A549 (cell line): Measurements from ENCODE around the gene GDNF. TPM values are rescaled to one million over a fixed set of nuclear protein-coding genes. Genes with fewer than 3 reads are reported as not detected.

ENCODE experiments used
- ATAC-seq, 2 experiments: fragments of 200-7000 bp in 1 of 2; fragments of >200 bp in 1 of 2; cut with Nextera tagmentation in 1 of 2; cut with Tn5 transposase in 1 of 2; 3 replicates each; pipeline versions ENCODE4 v1.8.0 to v1.9.1; 2018 to 2020; ENCODE audit warnings: mild to moderate bottlenecking in 1 of 2, moderate library complexity in 1 of 2
- CTCF ChIA-PET: fragments of 300-600 bp; sonication (Branson Sonifier 250); formaldehyde crosslinking; extraction: SDS; loops from one replicate; lab custom pipeline; 2021; ENCODE audit warnings: antibody characterized with exemption, inconsistent platforms; lab: Yijun Ruan, JAX
- POLR2A ChIA-PET: fragments of 350-600 bp; formaldehyde crosslinking; extraction: SDS; loops from one replicate; lab custom pipeline; 2021; ENCODE audit warnings: antibody characterized with exemption, inconsistent platforms; lab: Yijun Ruan, JAX
- DNase-seq, 2 experiments: peaks; one replicate each; pipeline versions ENCODE4 v3.0.0 to v3.0.0-alpha.2; 2011 to 2016; ENCODE audit warnings: low read depth in 1 of 2, low spot score in 1 of 2
- FAIRE-seq: peaks from 2 replicates; lab custom pipeline; 2011; peaks lifted over from hg19 to GRCh38; lab: Jason Lieb, UNC
- H3K27ac ChIP-seq, 2 experiments: fragments of >200 bp; sonication (Bioruptor Twin); formaldehyde crosslinking; 3 replicates each; pipeline ENCODE4 v1.5.1; 2016 to 2017
- H3K4me1 ChIP-seq: fragments of >200 bp; sonication (Bioruptor Twin); formaldehyde crosslinking; 3 replicates; pipeline ENCODE4 v1.6.1; 2016
- H3K4me2 ChIP-seq: fragments of >200 bp; sonication (Bioruptor Twin); formaldehyde crosslinking; 3 replicates; pipeline ENCODE4 v1.6.1; 2016
- H3K4me3 ChIP-seq: fragments of >200 bp; sonication (Bioruptor Twin); formaldehyde crosslinking; 3 replicates; pipeline ENCODE4 v1.5.1; 2016
- H3K9me3 ChIP-seq: fragments of >200 bp; sonication (Bioruptor Twin); formaldehyde crosslinking; 3 replicates; pipeline ENCODE4 v1.6.1; 2016
- BHLHE40 ChIP-seq: IDR thresholded peaks from 2 replicates; pipeline ENCODE4 v1.6.1; 2012; ENCODE audit warnings: low read depth, low read length, inconsistent platforms
- CBX2 ChIP-seq: fragments of 200-600 bp; sonication (generic); IDR thresholded peaks from 2 replicates; pipeline ENCODE4 v1.6.1; 2016; ENCODE audit warnings: low read depth, mild to moderate bottlenecking, borderline replicate concordance
- CBX8 ChIP-seq: fragments of 200-600 bp; sonication (generic); IDR thresholded peaks from 2 replicates; pipeline ENCODE4 v1.6.1; 2016
- FOSB ChIP-seq: fragments of 250-450 bp; sonication (Bioruptor Pico); IDR thresholded peaks from 2 replicates; pipeline ENCODE4 v1.5.0; 2020; ENCODE audit warnings: mild to moderate bottlenecking, moderate library complexity
- HEYL ChIP-seq: fragments of 250-450 bp; sonication (Bioruptor Pico); IDR thresholded peaks from 2 replicates; pipeline ENCODE4 v1.8.0; 2021; ENCODE audit warnings: mild to moderate bottlenecking, moderate library complexity
- HOXA7 ChIP-seq: fragments of 250-450 bp; sonication (Bioruptor Pico); IDR thresholded peaks from 2 replicates; pipeline ENCODE4 v1.5.0; 2020; ENCODE audit warnings: mild to moderate bottlenecking, moderate library complexity
- HOXB13 ChIP-seq: fragments of 250-450 bp; sonication (Bioruptor Pico); IDR thresholded peaks from 2 replicates; pipeline ENCODE4 v1.5.0; 2020; ENCODE audit warnings: low read depth, mild to moderate bottlenecking, moderate library complexity
- JUN ChIP-seq, 2 experiments: fragments of >200 bp; sonication (Bioruptor Twin); formaldehyde crosslinking; IDR thresholded peaks; 2 replicates in 1 of 2; 3 replicates in 1 of 2; pipeline ENCODE4 v1.6.1; 2016 to 2017
- MAZ ChIP-seq: fragments of 150-350 bp; IDR thresholded peaks from 2 replicates; pipeline ENCODE4 v1.6.1; 2014; ENCODE audit warnings: antibody characterized with exemption, low read depth, low read length, borderline replicate concordance
- NPAS2 ChIP-seq: fragments of 250-450 bp; sonication (Bioruptor Pico); IDR thresholded peaks from 2 replicates; pipeline ENCODE4 v1.8.0; 2022; ENCODE audit warnings: mild to moderate bottlenecking, moderate library complexity, borderline replicate concordance
- RAD21 ChIP-seq, 2 experiments: fragments of >200 bp in 1 of 2; sonication (Bioruptor Twin) in 1 of 2; formaldehyde crosslinking in 1 of 2; IDR thresholded peaks in 1 of 2; conservative IDR thresholded peaks in 1 of 2; 2 replicates in 1 of 2; 3 replicates in 1 of 2; pipeline ENCODE4 v1.6.1; 2012 to 2018; ENCODE audit warnings: inconsistent platforms in 1 of 2
- RCOR1 ChIP-seq: fragments of 150-350 bp; IDR thresholded peaks from 2 replicates; pipeline ENCODE4 v1.6.1; 2014; ENCODE audit warnings: antibody characterized with exemption, low read length, low read depth
- RNF2 ChIP-seq: fragments of 200-600 bp; sonication (generic); IDR thresholded peaks from 2 replicates; pipeline ENCODE4 v1.6.1; 2016; ENCODE audit warnings: low read depth, mild to moderate bottlenecking, antibody characterized with exemption, moderate library complexity, borderline replicate concordance
- SMC3 ChIP-seq: fragments of >200 bp; sonication (Bioruptor Twin); formaldehyde crosslinking; IDR thresholded peaks from 3 replicates; pipeline ENCODE4 v1.6.1; 2018; ENCODE audit warnings: inconsistent platforms
- SREBF2 ChIP-seq: fragments of 450-650 bp; IDR thresholded peaks from 2 replicates; pipeline ENCODE4 v1.6.1; 2014; ENCODE audit warnings: mild to moderate bottlenecking, moderate library complexity
- TFCP2L1 ChIP-seq: fragments of 250-450 bp; sonication (Bioruptor Pico); IDR thresholded peaks from 2 replicates; pipeline ENCODE4 v1.5.0; 2021; ENCODE audit warnings: mild to moderate bottlenecking
- TP53 ChIP-seq: fragments of 250-450 bp; sonication (Bioruptor Pico); IDR thresholded peaks from 2 replicates; pipeline ENCODE4 v1.5.0; 2021; ENCODE audit warnings: mild to moderate bottlenecking, moderate library complexity
- WGBS: methylation state at CpG from one replicate; pipeline ENCODE4 v1.1.6; 2017; ENCODE audit errors: missing lambda C conversion rate; 5-methylcytosine and 5-hydroxymethylcytosine counted together
- polyA plus RNA-seq, 4 experiments: library from polyadenylated mRNA; depleted of rRNA in 3 of 4; stranded (reverse); fragments of >200 nt; fragmentation: RNase III in 1 of 4; extraction: RNeasy Plus Mini Kit Qiagen cat#74134 plus additional on column Dnase treatment in 1 of 4; gene quantifications; 2 replicates in 3 of 4; 3 replicates in 1 of 4; pipeline ENCODE4 v1.2.3, GENCODE V29; 2011 to 2017
- TF ChIP-seq, protein P1 (sequence below): fragments of 250-450 bp; sonication (Bioruptor Pico); IDR thresholded peaks from 2 replicates; pipeline ENCODE4 v1.5.0; 2020; ENCODE audit warnings: low read depth, mild to moderate bottlenecking, moderate library complexity
- TF ChIP-seq, protein P2 (sequence below): IDR thresholded peaks from 2 replicates; pipeline ENCODE4 v1.6.1; 2012
- TF ChIP-seq, protein P3 (sequence below): fragments of >200 bp; sonication (Bioruptor Twin); formaldehyde crosslinking; IDR thresholded peaks from 2 replicates; pipeline ENCODE4 v1.6.1; 2016
- TF ChIP-seq, protein P4 (sequence below): IDR thresholded peaks from 2 replicates; pipeline ENCODE4 v1.6.1; 2012; ENCODE audit warnings: low read depth, borderline replicate concordance
- TF ChIP-seq, protein P5 (sequence below): fragments of 450-650 bp; IDR thresholded peaks from 2 replicates; pipeline ENCODE4 v1.6.1; 2014; ENCODE audit warnings: antibody characterized with exemption
- TF ChIP-seq, protein P6 (sequence below): IDR thresholded peaks from 2 replicates; pipeline ENCODE4 v1.6.1; 2012

GDNF gene
- polyA plus RNA-seq, 2 of the 4 experiments (the other 2 are of a cell fraction), result 0.01 TPM; not detected in 1

DNA sequence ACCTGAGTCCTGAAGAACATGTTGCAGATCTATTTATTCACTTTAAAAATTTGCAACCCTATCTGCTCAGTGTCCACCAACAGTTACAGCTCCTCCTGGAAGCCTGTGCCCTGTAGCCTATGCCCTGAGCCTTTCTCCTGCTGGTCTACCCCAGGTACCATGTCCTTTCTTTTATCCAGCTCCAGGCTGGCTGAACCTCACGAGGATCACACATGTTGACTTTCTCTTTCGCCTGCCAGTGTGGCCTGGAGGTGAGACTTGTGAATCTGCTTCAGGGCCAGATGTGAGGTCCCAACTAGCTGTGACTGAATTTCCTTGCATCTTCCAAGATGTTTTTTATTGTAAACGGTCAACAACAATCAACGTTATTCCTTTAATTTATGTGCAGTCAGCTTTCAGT is 70.7 kb downstream of the GDNF start:
- Histone ChIP-seq H3K27ac (no peak overlapping the region), H3K4me2 (no peak overlapping the region), H3K9me3 (peaks cover 8% of the 10 kb centered on the region; the same call in 2 of the 3 replicates), H3K4me3 (no peak overlapping the region), H3K4me1 (no peaks in the 10 kb centered on the region)
- DNase-seq (no peak), ATAC-seq (no peak), FAIRE-seq (no peak)
- ChIA-PET POLR2A (no interaction called here), CTCF (no interaction called here)
- 77% methylated on average over 4 of the region's 4 CpGs for WGBS
- TF ChIP-seq RAD21 (conservative IDR thresholded peaks at IDR 0.05 in 1 of 2, IDR thresholded peaks at IDR 0.05 in 1 of 2), result no peak
- no peak for TF ChIP-seq MAZ
- TF ChIP-seq TFCP2L1 (CRISPR knock-in tag), result no peak
- no peak for TF ChIP-seq RCOR1
- TF ChIP-seq JUN (IDR thresholded peaks at IDR 0.05), result no peak
- TF ChIP-seq, protein P1, sequence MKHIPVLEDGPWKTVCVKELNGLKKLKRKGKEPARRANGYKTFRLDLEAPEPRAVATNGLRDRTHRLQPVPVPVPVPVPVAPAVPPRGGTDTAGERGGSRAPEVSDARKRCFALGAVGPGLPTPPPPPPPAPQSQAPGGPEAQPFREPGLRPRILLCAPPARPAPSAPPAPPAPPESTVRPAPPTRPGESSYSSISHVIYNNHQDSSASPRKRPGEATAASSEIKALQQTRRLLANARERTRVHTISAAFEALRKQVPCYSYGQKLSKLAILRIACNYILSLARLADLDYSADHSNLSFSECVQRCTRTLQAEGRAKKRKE (CRISPR knock-in tag), result no peak
- no peak for TF ChIP-seq SREBF2
- TF ChIP-seq, protein P2, sequence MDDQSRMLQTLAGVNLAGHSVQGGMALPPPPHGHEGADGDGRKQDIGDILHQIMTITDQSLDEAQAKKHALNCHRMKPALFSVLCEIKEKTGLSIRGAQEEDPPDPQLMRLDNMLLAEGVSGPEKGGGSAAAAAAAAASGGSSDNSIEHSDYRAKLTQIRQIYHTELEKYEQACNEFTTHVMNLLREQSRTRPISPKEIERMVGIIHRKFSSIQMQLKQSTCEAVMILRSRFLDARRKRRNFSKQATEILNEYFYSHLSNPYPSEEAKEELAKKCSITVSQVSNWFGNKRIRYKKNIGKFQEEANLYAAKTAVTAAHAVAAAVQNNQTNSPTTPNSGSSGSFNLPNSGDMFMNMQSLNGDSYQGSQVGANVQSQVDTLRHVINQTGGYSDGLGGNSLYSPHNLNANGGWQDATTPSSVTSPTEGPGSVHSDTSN, result no peak
- TF ChIP-seq, protein P3, sequence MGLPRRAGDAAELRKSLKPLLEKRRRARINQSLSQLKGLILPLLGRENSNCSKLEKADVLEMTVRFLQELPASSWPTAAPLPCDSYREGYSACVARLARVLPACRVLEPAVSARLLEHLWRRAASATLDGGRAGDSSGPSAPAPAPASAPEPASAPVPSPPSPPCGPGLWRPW, result no peak
- no peak for TF ChIP-seq CBX2

DNA sequence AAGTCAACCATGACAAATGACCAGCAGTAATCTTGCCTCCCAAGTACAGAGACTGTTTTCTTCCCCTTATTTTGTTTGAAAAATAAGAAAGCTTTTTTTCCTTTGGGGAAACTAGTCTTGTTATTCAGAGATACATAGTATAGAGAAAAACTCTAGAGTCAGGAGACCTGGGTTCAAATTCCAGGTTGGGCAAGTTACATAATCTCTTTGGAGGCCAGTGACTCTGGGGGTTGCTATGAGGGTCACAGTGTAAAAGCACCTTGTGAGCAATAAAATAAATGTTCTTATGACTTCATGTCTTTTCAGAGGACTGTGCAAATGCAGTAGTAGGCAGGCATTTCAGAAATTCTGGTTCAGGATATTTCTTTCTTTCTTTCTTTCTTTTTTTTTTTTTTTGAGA is 71.5 kb downstream of the GDNF start:
- POLR2A ChIA-PET, result no interaction called here
- Histone ChIP-seq H3K4me3 (no peak overlapping the region), H3K9me3 (peaks cover 2% of the 10 kb centered on the region; the same call in 1 of the 3 replicates), H3K27ac (no peak overlapping the region), H3K4me2 (no peak overlapping the region), H3K4me1 (no peaks in the 10 kb centered on the region)
- no peak for ATAC-seq
- no peak for FAIRE-seq
- no peak for TF ChIP-seq HEYL
- TF ChIP-seq, protein P4, sequence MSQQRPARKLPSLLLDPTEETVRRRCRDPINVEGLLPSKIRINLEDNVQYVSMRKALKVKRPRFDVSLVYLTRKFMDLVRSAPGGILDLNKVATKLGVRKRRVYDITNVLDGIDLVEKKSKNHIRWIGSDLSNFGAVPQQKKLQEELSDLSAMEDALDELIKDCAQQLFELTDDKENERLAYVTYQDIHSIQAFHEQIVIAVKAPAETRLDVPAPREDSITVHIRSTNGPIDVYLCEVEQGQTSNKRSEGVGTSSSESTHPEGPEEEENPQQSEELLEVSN, result no peak
- no peak for DNase-seq
- CTCF ChIA-PET, result no interaction called here

DNA sequence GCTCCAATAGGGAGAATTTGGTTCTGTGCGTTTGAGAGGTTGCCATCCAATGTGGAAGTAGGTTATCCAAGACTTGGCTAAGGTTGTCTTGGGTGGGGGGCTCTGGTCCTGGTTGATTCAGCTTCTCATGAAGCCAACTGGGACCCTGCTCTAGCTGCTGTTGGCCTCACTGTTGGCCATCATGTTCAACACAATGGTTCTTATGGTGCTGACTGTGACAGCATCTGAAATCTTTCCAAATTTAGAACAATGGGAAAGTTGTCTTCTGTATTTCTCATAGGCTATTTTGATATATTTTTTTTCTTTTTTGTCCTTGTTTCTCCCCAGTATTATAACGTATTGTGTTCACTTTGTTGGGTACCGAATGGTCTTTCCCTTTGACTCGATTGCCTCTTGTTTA is 71.9 kb downstream of the GDNF start:
- TF ChIP-seq SMC3, result no peak
- H3K9me3 ChIP-seq, result no peaks in the 10 kb centered on the region
- FAIRE-seq (no peak), DNase-seq (no peak), ATAC-seq (no peak)
- no peak overlapping the region for H3K4me3 ChIP-seq
- no peak overlapping the region for H3K4me2 ChIP-seq
- POLR2A ChIA-PET, result no interaction called here
- CTCF ChIA-PET, result no interaction called here
- H3K27ac ChIP-seq, result no peak overlapping the region
- WGBS, result 27% methylated on average over 4 of the region's 4 CpGs
- H3K4me1 ChIP-seq, result no peaks in the 10 kb centered on the region

DNA sequence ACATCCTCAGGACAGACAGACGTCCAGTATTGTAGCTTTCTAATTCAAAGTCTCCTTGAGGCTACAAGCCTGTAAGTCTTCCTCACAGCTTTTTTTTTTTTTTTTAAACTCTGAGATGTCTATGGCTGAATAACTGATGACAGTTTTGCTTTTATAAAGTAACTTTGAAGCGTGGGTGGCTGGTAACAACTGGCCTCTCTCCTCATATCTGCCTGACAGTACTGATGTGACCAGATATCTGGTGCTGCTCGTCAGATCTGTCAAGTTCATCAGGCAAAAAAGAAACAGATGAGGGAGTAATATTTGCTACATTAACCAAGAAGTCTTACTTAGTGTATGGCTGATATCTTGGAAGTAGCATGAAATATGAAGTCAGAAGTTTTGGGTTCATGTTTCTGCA is 72.6 kb downstream of the GDNF start:
- TF ChIP-seq NPAS2 (CRISPR knock-in tag) (no peak), TP53 (CRISPR knock-in tag) (no peak), HOXB13 (no peak), SREBF2 (no peak), CBX8 (no peak), BHLHE40 (no peak), HOXA7 (CRISPR knock-in tag) (no peak), MAZ (no peak), FOSB (CRISPR knock-in tag) (no peak), RNF2 (no peak)
- TF ChIP-seq, protein P5, sequence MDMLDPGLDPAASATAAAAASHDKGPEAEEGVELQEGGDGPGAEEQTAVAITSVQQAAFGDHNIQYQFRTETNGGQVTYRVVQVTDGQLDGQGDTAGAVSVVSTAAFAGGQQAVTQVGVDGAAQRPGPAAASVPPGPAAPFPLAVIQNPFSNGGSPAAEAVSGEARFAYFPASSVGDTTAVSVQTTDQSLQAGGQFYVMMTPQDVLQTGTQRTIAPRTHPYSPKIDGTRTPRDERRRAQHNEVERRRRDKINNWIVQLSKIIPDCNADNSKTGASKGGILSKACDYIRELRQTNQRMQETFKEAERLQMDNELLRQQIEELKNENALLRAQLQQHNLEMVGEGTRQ, result no peak
- TF ChIP-seq, protein P6, sequence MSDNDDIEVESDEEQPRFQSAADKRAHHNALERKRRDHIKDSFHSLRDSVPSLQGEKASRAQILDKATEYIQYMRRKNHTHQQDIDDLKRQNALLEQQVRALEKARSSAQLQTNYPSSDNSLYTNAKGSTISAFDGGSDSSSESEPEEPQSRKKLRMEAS, result no peak
- TF ChIP-seq, protein P3, result no peak
- ChIA-PET CTCF (no interaction called here), POLR2A (no interaction called here)
- H3K9me3 ChIP-seq, result no peaks in the 10 kb centered on the region
- H3K4me2 ChIP-seq, result no peak overlapping the region
- ATAC-seq (no peak), FAIRE-seq (no peak), DNase-seq (no peak)
- H3K4me3 ChIP-seq, result no peak overlapping the region
- H3K27ac ChIP-seq, result no peak overlapping the region
- 13% methylated on average over 3 of the region's 3 CpGs for WGBS
- H3K4me1 ChIP-seq, result no peaks in the 10 kb centered on the region
